Breast epithelium (tissue), 4 donors: ENCODE data around the gene AGPAT2. TPM values are rescaled to one million over a fixed set of nuclear protein-coding genes. Genes with fewer than 3 reads are reported as not detected.

ENCODE experiments used
- DNase-seq, 2 donors: peaks; one replicate each; pipeline ENCODE4 v3.0.0-alpha.2; 2019; ENCODE audit warnings: low spot score in 2 of 2
- H3K27ac ChIP-seq, 2 donors: fragments of 200-600 bp; sonication (generic) in 1 of 2; one replicate each; pipeline ENCODE4 v1.5.1; 2016 to 2019; ENCODE audit warnings: mild to moderate bottlenecking in 1 of 2
- H3K27me3 ChIP-seq, 2 donors: fragments of 200-600 bp; sonication (generic) in 1 of 2; one replicate each; pipeline versions ENCODE4 v1.5.1 to v1.6.0; 2017 to 2019; ENCODE audit warnings: control low read depth in 1 of 2, mild to moderate bottlenecking in 1 of 2
- H3K36me3 ChIP-seq: fragments of 200-600 bp; one replicate; pipeline ENCODE4 v1.5.1; 2019
- H3K4me1 ChIP-seq, 2 donors: fragments of 200-600 bp; sonication (generic); one replicate each; pipeline ENCODE4 v1.5.1; 2016 to 2019; ENCODE audit warnings: control low read depth in 1 of 2
- H3K4me3 ChIP-seq, 3 donors: fragments of 200-600 bp; sonication (generic); 1 replicate in 2 of 3; 2 replicates in 1 of 3; pipeline ENCODE4 v1.5.1; 2016 to 2019; ENCODE audit warnings: mild to moderate bottlenecking in 3 of 3, moderate library complexity in 2 of 3
- H3K9me3 ChIP-seq, 2 donors: fragments of 200-600 bp; sonication (generic) in 1 of 2; one replicate each; pipeline ENCODE4 v1.5.1; 2016 to 2019; ENCODE audit warnings: control low read depth in 1 of 2
- CTCF ChIP-seq, 3 donors: fragments of 450-650 bp; IDR thresholded peaks; one replicate each; pipeline ENCODE4 v1.5.1; 2016 to 2017; ENCODE audit warnings: antibody characterized with exemption in 3 of 3, mild to moderate bottlenecking in 3 of 3, moderate library complexity in 3 of 3
- POLR2A ChIP-seq: fragments of 450-650 bp; IDR thresholded peaks from one replicate; pipeline ENCODE4 v1.6.1; 2016; ENCODE audit warnings: antibody characterized with exemption, mild to moderate bottlenecking, moderate library complexity
- POLR2AphosphoS5 ChIP-seq, 3 donors: sonication (generic); formaldehyde crosslinking; IDR thresholded peaks; one replicate each; pipeline ENCODE4 v1.6.1; 2017; ENCODE audit warnings: antibody characterized with exemption in 3 of 3
- intact Hi-C: fragments of 100-400 bp; cut with DNase I; formaldehyde crosslinking; loops from one replicate; pipeline ENCODE4 v1.15.1; 2023; ENCODE audit warnings: low total_unique reads
- total RNA-seq, 3 donors: library from RNA; depleted of rRNA; stranded (reverse); fragments of >200 nt; gene quantifications; one replicate each; pipeline ENCODE4 v1.1.0, GENCODE V29; 2016

AGPAT2 gene
- total RNA-seq, 3 donors from 2014 or later: 106 to 551 (median 110) TPM

DNA sequence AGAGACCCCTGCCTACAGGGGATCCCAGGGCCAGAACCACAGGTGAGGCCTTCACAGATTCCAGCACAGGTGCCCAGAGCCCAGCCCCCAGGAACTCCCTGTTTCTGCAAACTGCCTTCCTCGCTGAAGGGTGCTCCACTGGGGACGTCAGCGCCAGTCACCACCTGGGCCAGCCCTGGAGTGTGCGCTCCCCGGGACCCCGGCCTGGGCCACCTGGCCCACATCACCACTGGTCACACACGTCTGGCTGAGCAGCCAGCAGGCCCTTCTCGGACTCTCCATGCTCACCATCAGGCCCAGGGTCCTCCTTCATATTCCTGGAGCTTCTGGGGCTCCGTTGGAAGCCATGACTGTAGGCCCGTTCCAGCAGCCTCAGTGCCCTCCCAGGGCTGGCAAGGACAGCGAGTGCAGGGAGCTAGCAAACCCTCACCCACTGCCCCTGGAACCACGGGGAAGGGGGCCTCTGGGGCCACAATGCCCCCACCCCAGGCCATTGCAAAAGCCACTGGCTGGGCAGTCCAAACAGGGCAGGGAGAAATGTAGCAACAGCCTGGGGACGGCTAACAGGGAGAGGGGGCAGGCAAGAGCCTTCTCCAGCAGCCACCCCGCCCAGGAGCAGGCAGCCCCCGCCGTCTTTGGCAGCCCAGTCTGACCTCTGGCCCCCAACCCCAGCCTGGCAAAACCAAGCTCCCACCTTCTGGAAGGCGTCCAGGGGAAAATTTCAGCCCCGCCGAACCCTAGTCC is 1.3 kb downstream of the AGPAT2 start:
- H3K4me3 ChIP-seq: peak overlapping the region; percentile 78 to 97 (median 86)
- H3K27ac ChIP-seq: peak overlapping the region in 1 of 2 donors; percentile 81
- intact Hi-C loops: no loop called here
- DNase-seq: no peak
- H3K27me3 ChIP-seq: no peaks in the 10 kb centered on the region
- no peak for TF ChIP-seq POLR2AphosphoS5 (IDR thresholded peaks at IDR 0.05)
- TF ChIP-seq POLR2A: no peak
- no peak for TF ChIP-seq CTCF (IDR thresholded peaks at IDR 0.05)
- H3K36me3 ChIP-seq: no peaks in the 10 kb centered on the region
- no peaks in the 10 kb centered on the region for H3K9me3 ChIP-seq
- peaks cover 8 to 10% of the 10 kb centered on the region in 2 donors for H3K4me1 ChIP-seq

- Histone ChIP-seq H3K4me1 (peaks cover 8 to 10% of the 10 kb centered on the region in 2 donors), H3K27ac (no peak overlapping the region), H3K36me3 (no peaks in the 10 kb centered on the region), H3K4me3 (peak overlapping the region in 1 of 3 donors; percentile 97), H3K27me3 (no peaks in the 10 kb centered on the region), H3K9me3 (no peaks in the 10 kb centered on the region)
- intact Hi-C loops: no loop called here
- DNase-seq: no peak
- TF ChIP-seq POLR2A (no peak), CTCF (IDR thresholded peaks at IDR 0.05) (no peak), POLR2AphosphoS5 (IDR thresholded peaks at IDR 0.05) (no peak)
Measured at GRCh38 chr9:136685216-136685615, 2.0 kb downstream of the AGPAT2 start.

DNA sequence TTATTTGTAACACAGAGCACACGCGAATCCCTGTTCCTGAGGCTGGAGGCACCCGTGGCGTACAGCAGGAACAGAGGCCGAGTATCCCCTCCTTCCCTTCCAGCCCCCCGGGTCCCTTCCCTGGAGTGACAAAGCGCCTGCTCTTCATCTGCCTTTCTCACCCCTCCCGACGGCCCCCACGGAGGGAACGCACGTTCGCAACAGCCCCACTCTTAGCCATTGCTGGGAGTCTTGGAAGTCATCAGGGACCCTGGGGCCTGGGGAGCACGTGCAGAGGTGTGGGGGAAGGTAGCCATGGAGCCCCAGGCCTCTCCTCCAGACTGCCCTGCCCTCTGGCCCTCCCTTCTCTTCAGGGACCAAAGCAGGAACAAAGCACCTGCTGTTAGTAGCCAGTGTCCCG is 2.5 kb downstream of the AGPAT2 start:
- Histone ChIP-seq H3K4me1 (peaks cover 8 to 10% of the 10 kb centered on the region in 2 donors), H3K9me3 (no peaks in the 10 kb centered on the region), H3K4me3 (no peak overlapping the region), H3K36me3 (no peaks in the 10 kb centered on the region), H3K27ac (no peak overlapping the region), H3K27me3 (no peaks in the 10 kb centered on the region)
- no peak for DNase-seq
- TF ChIP-seq POLR2AphosphoS5 (IDR thresholded peaks at IDR 0.05) (no peak), CTCF (IDR thresholded peaks at IDR 0.05) (no peak), POLR2A (no peak)
- intact Hi-C loops: no loop called here

DNA sequence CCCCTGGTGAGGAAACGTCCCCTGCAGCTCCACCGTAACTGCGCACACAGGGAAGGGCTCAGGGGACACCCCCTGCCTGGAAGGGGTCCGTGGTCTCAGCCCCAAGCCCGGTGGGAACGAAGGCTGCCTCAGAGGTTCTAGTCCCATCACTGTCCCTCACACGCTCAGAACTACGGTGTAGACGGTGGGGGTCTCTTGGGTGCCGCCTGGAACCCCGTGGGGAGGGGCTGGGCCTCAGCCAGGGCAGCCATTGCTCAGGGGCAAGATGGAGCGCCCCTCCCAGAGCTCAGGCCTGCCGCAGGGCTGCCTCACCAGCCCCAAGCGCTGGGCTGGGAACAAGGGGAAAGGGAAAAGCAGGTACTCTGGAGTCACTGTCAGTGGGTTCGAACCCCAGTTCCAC is 2.9 kb downstream of the AGPAT2 start:
- no peak for DNase-seq
- no peaks in the 10 kb centered on the region for H3K36me3 ChIP-seq
- H3K9me3 ChIP-seq: no peaks in the 10 kb centered on the region
- no peaks in the 10 kb centered on the region for H3K27me3 ChIP-seq
- intact Hi-C loops: no loop called here
- peaks cover 8 to 10% of the 10 kb centered on the region in 2 donors for H3K4me1 ChIP-seq
- TF ChIP-seq CTCF (IDR thresholded peaks at IDR 0.05): no peak
- TF ChIP-seq POLR2A: no peak
- no peak for TF ChIP-seq POLR2AphosphoS5 (IDR thresholded peaks at IDR 0.05)
- no peak overlapping the region for H3K4me3 ChIP-seq
- H3K27ac ChIP-seq: no peak overlapping the region

- no peak overlapping the region for H3K4me3 ChIP-seq
- TF ChIP-seq CTCF (IDR thresholded peaks at IDR 0.05) (no peak), POLR2A (no peak), POLR2AphosphoS5 (IDR thresholded peaks at IDR 0.05) (no peak)
- no peaks in the 10 kb centered on the region for H3K36me3 ChIP-seq
- no peaks in the 10 kb centered on the region for H3K27me3 ChIP-seq
- intact Hi-C loops: no loop called here
- no peak overlapping the region for H3K27ac ChIP-seq
- no peak for DNase-seq
- no peaks in the 10 kb centered on the region for H3K9me3 ChIP-seq
- peaks cover 8 to 10% of the 10 kb centered on the region in 2 donors for H3K4me1 ChIP-seq
Measured at GRCh38 chr9:136683755-136684154, 3.5 kb downstream of the AGPAT2 start.
